ENCODE measurements around the gene CRACR2A. TPM values are rescaled to one million over a fixed set of nuclear protein-coding genes. Genes with fewer than 3 reads are reported as not detected.

CRACR2A gene
- total and polyA plus RNA-seq, 2 of the 4 experiments (the other 2 are of a cell fraction), result 0.54 to 0.60 TPM

DNA sequence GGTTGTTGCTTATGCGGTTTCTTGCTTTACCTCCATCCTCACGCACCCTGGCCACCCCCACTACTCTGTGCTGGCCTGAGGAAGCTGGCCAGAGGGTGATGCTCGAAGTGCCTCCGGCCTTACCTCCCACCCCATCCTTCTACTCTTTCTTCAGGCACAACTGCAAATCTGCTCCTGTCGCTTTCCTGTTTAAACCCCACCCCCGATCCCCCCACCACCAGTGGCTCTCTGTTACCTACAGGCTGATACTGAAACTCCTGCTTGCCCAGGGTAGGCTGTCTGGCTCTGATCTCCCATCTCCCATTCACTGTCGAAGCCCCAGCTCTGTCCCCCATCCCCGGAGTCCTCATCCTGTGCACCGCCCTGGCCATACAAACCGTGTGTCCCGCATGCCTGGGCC, 150.4 kb downstream of the CRACR2A start:
- Histone ChIP-seq H2BK120ac (ENCODE audit: low read depth, low read length) (no peak overlapping the region), H4K5ac (ENCODE audit: low read depth, low read length) (no peak overlapping the region), H2AK5ac (ENCODE audit: low read depth, low read length) (no peak overlapping the region), H2BK15ac (ENCODE audit: low read depth, low read length) (no peak overlapping the region), H2AFZ (replicated peaks; ENCODE audit: low read length, poor library complexity) (no peak overlapping the region), H2AK9ac (replicated peaks; ENCODE audit: low read depth, low read length, poor library complexity) (no peak overlapping the region), H3K9me3 (ENCODE audit: control insufficient read depth, insufficient read depth, low read length) (no peaks in the 10 kb centered on the region), H3K4me2 (ENCODE audit: low read depth, low read length) (no peak overlapping the region), H3K79me1 (ENCODE audit: low read depth in 1 of 2, low read length in 2 of 2) (no peaks in the 10 kb centered on the region), H3K36me3 (ENCODE audit: control insufficient read depth, insufficient read depth, low read length) (no peaks in the 10 kb centered on the region), H3K4ac (ENCODE audit: low read depth, low read length) (no peak overlapping the region), H3K18ac (ENCODE audit: low read depth, low read length) (no peak overlapping the region), H3K27ac (ENCODE audit: insufficient read depth, low read length) (no peak overlapping the region), H3K23ac (ENCODE audit: low read depth, low read length) (no peak overlapping the region), H4K91ac (ENCODE audit: insufficient read depth, low read depth, low read length) (no peak overlapping the region), H3K4me3 (ENCODE audit: insufficient read depth, low read depth, low read length) (no peak overlapping the region), H2BK5ac (ENCODE audit: low read depth, low read length, poor library complexity, severe bottlenecking) (no peak overlapping the region), H3K27me3 (ENCODE audit: control insufficient read depth, insufficient read depth, low read length) (peaks cover 13% of the 10 kb centered on the region; the same call in 1 of the 2 replicates), H4K20me1 (ENCODE audit: insufficient read depth, low read length) (no peaks in the 10 kb centered on the region), H3K56ac (ENCODE audit: extremely low read depth, insufficient read depth, low read length) (no peak overlapping the region), H3K4me1 (ENCODE audit: control insufficient read depth, insufficient read depth, low read length) (no peaks in the 10 kb centered on the region), H3K9me1 (ENCODE audit: insufficient read depth, low read length) (no peaks in the 10 kb centered on the region), H2BK20ac (ENCODE audit: low read depth, low read length) (no peak overlapping the region), H4K8ac (ENCODE audit: low read depth in 2 of 2, low read length in 2 of 2) (no peak overlapping the region), H3K9ac (ENCODE audit: low read depth, low read length) (no peak overlapping the region), H3K14ac (replicated peaks; ENCODE audit: low read depth, low read length) (no peak overlapping the region)
- no peak for ATAC-seq (ENCODE audit: low read depth)
- in situ Hi-C loops (cut with MboI; ENCODE audit: low sequenced_read_pairs), result no loop called here
- intact Hi-C loops (cut with micrococcal nuclease), result no loop called here
- 26% methylated on average over 4 of the region's 11 CpGs; no CpG with 5 or more reads in 1 of the 2 experiments for WGBS, 2 experiments (ENCODE audit: extremely low coverage in 2 of 2, insufficient read length in 1 of 2)
- BruUV-seq (replicated peaks), result no TSS peak
- no peak for TF ChIP-seq MAZ (IDR thresholded peaks at IDR 0.05; ENCODE audit: borderline replicate concordance, low read depth, low read length)
- TF ChIP-seq, protein P1, sequence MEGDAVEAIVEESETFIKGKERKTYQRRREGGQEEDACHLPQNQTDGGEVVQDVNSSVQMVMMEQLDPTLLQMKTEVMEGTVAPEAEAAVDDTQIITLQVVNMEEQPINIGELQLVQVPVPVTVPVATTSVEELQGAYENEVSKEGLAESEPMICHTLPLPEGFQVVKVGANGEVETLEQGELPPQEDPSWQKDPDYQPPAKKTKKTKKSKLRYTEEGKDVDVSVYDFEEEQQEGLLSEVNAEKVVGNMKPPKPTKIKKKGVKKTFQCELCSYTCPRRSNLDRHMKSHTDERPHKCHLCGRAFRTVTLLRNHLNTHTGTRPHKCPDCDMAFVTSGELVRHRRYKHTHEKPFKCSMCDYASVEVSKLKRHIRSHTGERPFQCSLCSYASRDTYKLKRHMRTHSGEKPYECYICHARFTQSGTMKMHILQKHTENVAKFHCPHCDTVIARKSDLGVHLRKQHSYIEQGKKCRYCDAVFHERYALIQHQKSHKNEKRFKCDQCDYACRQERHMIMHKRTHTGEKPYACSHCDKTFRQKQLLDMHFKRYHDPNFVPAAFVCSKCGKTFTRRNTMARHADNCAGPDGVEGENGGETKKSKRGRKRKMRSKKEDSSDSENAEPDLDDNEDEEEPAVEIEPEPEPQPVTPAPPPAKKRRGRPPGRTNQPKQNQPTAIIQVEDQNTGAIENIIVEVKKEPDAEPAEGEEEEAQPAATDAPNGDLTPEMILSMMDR (conservative IDR thresholded peaks at IDR 0.05; ENCODE audit: low read depth, low read length), result no peak
- TF ChIP-seq, protein P2, sequence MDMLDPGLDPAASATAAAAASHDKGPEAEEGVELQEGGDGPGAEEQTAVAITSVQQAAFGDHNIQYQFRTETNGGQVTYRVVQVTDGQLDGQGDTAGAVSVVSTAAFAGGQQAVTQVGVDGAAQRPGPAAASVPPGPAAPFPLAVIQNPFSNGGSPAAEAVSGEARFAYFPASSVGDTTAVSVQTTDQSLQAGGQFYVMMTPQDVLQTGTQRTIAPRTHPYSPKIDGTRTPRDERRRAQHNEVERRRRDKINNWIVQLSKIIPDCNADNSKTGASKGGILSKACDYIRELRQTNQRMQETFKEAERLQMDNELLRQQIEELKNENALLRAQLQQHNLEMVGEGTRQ (IDR thresholded peaks at IDR 0.05; ENCODE audit: low read depth, low read length), result no peak
- dilution Hi-C loops (cut with HindIII; ENCODE audit: low sequenced_read_pairs, unreplicated experiment), result no loop called here
- DNase-seq, result no peak
- CTCF ChIA-PET, result no interaction called here
- POLR2A ChIA-PET (ENCODE audit: unreplicated experiment), result no interaction called here

All from IMR-90 (cell line).